K562 (cell line): ENCODE results near the gene TLN1.

Experiments
- RB1 ChIP-seq: fragments of 450-650 bp; IDR thresholded peaks from 2 replicates; pipeline ENCODE4 v1.6.1; 2017; ENCODE audit warnings: low read depth, mild to moderate bottlenecking
- SRSF9 ChIP-seq: fragments of 200-400 bp; formaldehyde crosslinking; IDR thresholded peaks from 2 replicates; pipeline ENCODE4 v1.6.1; 2017; ENCODE audit warnings: low read depth, low read length, borderline replicate concordance

GRCh38 chr9:35769763-35770162 is 37.8 kb upstream of the TLN1 start:
- TF ChIP-seq SRSF9 (no peak), RB1 (no peak)
